GM12878 (cell line): ENCODE data around the gene NPW. TPM values are rescaled to one million over a fixed set of nuclear protein-coding genes. Genes with fewer than 3 reads are reported as not detected.

Experiments used
- DPF2 ChIP-seq: fragments of 450-650 bp; IDR thresholded peaks from 2 replicates; pipeline ENCODE4 v1.6.1; 2017; ENCODE audit warnings: mild to moderate bottlenecking
- HCFC1 ChIP-seq: fragments of 150-350 bp; IDR thresholded peaks from 2 replicates; pipeline ENCODE4 v1.6.1; 2014; ENCODE audit warnings: low read length
- HDAC2 ChIP-seq: fragments of 200-600 bp; sonication (generic); IDR thresholded peaks from 2 replicates; pipeline ENCODE4 v1.6.1; 2017
- IKZF1 ChIP-seq: fragments of 450-650 bp; conservative IDR thresholded peaks from 2 replicates; pipeline ENCODE4 v1.6.1; 2017; ENCODE audit warnings: antibody characterized with exemption, mild to moderate bottlenecking
- IKZF2 ChIP-seq, 2 experiments: fragments of 450-650 bp; IDR thresholded peaks; 2 replicates each; pipeline ENCODE4 v1.6.1; 2017; ENCODE audit warnings: mild to moderate bottlenecking in 2 of 2, moderate library complexity in 2 of 2
- KAT2A ChIP-seq: conservative IDR thresholded peaks from 2 replicates; pipeline ENCODE4 v1.6.1; 2011; ENCODE audit warnings: low read depth, low read length; ENCODE audit not compliant: control insufficient read depth
- KDM1A ChIP-seq: fragments of 200-600 bp; sonication (generic); IDR thresholded peaks from 2 replicates; pipeline ENCODE4 v1.6.1; 2016; ENCODE audit warnings: borderline replicate concordance
- KLF5 ChIP-seq: fragments of 450-650 bp; IDR thresholded peaks from 2 replicates; pipeline ENCODE4 v1.6.1; 2014; ENCODE audit warnings: mild to moderate bottlenecking; ENCODE audit not compliant: partially characterized antibody
- PAX8 ChIP-seq: fragments of 450-650 bp; IDR thresholded peaks from 2 replicates; pipeline ENCODE4 v1.6.1; 2017; ENCODE audit warnings: mild to moderate bottlenecking, moderate library complexity
- ZNF274 ChIP-seq: IDR thresholded peaks from one replicate; pipeline ENCODE4 v1.8.0; 2011; ENCODE audit not compliant: insufficient read length, insufficient read depth
- ZZZ3 ChIP-seq: IDR thresholded peaks from 2 replicates; pipeline ENCODE4 v1.6.1; 2011; ENCODE audit warnings: low read depth; ENCODE audit not compliant: control insufficient read depth, insufficient read length
- polyA plus RNA-seq, 11 experiments: library from polyadenylated mRNA; depleted of rRNA in 4 of 11; unstranded in 6 of 11; stranded (reverse) in 5 of 11; fragments of >200 nt; fragmentation: Nextera tagmentation in 4 of 11; fragmentation: Illumina TruSeq in 1 of 11; extraction: Ambion mirVana in 4 of 11; extraction: Trizol in 1 of 11; gene quantifications; 1 replicate in 1 of 11; 2 replicates in 10 of 11; pipeline versions ENCODE4 v1.2.1 to v1.2.3, GENCODE V29; 2011 to 2016; ENCODE audit warnings: inconsistent platforms in 2 of 11, missing spikeins in 2 of 11, low read depth in 1 of 11
- total RNA-seq, 4 experiments: library from RNA; depleted of rRNA in 3 of 4; stranded (reverse); fragments of >200 nt in 3 of 4; fragmentation: Illumina TruSeq in 1 of 4; extraction: Trizol in 1 of 4; gene quantifications; 2 replicates each; pipeline versions ENCODE4 v1.2.1 to v1.2.3, GENCODE V29; 2013 to 2021
- TF ChIP-seq, protein P1 (sequence below): fragments of 450-650 bp; IDR thresholded peaks from 2 replicates; pipeline ENCODE4 v1.6.1; 2018; ENCODE audit warnings: borderline replicate concordance, mild to moderate bottlenecking; ENCODE audit not compliant: partially characterized antibody
- TF ChIP-seq, protein P2 (sequence below): fragments of 150-350 bp; IDR thresholded peaks from 2 replicates; pipeline ENCODE4 v1.6.1; 2016; ENCODE audit warnings: low read depth, low read length
- TF ChIP-seq, protein P3 (sequence below): fragments of 450-650 bp; IDR thresholded peaks from 2 replicates; pipeline ENCODE4 v1.6.1; 2017; ENCODE audit warnings: mild to moderate bottlenecking, moderate library complexity
- TF ChIP-seq, protein P4 (sequence below): fragments of 450-650 bp; IDR thresholded peaks from 2 replicates; pipeline ENCODE4 v1.6.1; 2018; ENCODE audit warnings: mild to moderate bottlenecking, low read depth, moderate library complexity; ENCODE audit not compliant: partially characterized antibody

Gene NPW
- total and polyA plus RNA-seq, 10 of the 15 experiments (the other 5 are each of a cell fraction or from before 2014, with no cell fraction given) = 0.23 to 2.5 (median 0.98) TPM; not detected in 4

DNA sequence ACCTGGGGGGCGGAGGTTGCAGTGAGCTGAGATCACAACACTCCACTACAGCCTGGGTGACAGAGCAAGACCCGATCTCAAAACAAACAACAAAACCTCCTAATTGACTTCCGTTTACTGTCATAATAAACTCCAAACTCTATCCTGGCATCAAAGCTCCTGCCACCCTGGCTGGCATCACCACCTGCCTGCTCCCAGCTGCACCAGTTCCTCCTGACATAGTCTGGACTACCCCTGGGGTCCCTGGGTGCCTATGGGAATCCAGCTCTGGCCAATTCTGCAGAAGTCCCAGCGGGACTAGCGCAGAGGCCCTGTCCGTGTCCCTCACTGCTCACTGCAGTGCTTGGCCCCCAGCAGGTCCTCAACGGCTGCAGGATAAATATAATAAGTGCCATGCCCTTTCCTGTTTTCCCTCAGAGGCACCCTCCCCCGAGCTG, 27.3 kb downstream of the NPW start (continued):
- TF ChIP-seq, protein P1, sequence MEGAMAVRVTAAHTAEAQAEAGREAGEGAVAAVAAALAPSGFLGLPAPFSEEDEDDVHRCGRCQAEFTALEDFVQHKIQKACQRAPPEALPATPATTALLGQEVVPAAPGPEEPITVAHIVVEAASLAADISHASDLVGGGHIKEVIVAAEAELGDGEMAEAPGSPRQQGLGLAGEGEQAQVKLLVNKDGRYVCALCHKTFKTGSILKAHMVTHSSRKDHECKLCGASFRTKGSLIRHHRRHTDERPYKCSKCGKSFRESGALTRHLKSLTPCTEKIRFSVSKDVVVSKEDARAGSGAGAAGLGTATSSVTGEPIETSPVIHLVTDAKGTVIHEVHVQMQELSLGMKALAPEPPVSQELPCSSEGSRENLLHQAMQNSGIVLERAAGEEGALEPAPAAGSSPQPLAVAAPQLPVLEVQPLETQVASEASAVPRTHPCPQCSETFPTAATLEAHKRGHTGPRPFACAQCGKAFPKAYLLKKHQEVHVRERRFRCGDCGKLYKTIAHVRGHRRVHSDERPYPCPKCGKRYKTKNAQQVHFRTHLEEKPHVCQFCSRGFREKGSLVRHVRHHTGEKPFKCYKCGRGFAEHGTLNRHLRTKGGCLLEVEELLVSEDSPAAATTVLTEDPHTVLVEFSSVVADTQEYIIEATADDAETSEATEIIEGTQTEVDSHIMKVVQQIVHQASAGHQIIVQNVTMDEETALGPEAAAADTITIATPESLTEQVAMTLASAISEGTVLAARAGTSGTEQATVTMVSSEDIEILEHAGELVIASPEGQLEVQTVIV = no peak
- TF ChIP-seq DPF2 = no peak
- TF ChIP-seq, protein P2, sequence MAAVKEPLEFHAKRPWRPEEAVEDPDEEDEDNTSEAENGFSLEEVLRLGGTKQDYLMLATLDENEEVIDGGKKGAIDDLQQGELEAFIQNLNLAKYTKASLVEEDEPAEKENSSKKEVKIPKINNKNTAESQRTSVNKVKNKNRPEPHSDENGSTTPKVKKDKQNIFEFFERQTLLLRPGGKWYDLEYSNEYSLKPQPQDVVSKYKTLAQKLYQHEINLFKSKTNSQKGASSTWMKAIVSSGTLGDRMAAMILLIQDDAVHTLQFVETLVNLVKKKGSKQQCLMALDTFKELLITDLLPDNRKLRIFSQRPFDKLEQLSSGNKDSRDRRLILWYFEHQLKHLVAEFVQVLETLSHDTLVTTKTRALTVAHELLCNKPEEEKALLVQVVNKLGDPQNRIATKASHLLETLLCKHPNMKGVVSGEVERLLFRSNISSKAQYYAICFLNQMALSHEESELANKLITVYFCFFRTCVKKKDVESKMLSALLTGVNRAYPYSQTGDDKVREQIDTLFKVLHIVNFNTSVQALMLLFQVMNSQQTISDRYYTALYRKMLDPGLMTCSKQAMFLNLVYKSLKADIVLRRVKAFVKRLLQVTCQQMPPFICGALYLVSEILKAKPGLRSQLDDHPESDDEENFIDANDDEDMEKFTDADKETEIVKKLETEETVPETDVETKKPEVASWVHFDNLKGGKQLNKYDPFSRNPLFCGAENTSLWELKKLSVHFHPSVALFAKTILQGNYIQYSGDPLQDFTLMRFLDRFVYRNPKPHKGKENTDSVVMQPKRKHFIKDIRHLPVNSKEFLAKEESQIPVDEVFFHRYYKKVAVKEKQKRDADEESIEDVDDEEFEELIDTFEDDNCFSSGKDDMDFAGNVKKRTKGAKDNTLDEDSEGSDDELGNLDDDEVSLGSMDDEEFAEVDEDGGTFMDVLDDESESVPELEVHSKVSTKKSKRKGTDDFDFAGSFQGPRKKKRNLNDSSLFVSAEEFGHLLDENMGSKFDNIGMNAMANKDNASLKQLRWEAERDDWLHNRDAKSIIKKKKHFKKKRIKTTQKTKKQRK = no peak
- no peak for TF ChIP-seq HDAC2
- TF ChIP-seq IKZF1 = no peak
- TF ChIP-seq, protein P3, sequence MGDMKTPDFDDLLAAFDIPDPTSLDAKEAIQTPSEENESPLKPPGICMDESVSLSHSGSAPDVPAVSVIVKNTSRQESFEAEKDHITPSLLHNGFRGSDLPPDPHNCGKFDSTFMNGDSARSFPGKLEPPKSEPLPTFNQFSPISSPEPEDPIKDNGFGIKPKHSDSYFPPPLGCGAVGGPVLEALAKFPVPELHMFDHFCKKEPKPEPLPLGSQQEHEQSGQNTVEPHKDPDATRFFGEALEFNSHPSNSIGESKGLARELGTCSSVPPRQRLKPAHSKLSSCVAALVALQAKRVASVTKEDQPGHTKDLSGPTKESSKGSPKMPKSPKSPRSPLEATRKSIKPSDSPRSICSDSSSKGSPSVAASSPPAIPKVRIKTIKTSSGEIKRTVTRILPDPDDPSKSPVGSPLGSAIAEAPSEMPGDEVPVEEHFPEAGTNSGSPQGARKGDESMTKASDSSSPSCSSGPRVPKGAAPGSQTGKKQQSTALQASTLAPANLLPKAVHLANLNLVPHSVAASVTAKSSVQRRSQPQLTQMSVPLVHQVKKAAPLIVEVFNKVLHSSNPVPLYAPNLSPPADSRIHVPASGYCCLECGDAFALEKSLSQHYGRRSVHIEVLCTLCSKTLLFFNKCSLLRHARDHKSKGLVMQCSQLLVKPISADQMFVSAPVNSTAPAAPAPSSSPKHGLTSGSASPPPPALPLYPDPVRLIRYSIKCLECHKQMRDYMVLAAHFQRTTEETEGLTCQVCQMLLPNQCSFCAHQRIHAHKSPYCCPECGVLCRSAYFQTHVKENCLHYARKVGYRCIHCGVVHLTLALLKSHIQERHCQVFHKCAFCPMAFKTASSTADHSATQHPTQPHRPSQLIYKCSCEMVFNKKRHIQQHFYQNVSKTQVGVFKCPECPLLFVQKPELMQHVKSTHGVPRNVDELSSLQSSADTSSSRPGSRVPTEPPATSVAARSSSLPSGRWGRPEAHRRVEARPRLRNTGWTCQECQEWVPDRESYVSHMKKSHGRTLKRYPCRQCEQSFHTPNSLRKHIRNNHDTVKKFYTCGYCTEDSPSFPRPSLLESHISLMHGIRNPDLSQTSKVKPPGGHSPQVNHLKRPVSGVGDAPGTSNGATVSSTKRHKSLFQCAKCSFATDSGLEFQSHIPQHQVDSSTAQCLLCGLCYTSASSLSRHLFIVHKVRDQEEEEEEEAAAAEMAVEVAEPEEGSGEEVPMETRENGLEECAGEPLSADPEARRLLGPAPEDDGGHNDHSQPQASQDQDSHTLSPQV = no peak
- TF ChIP-seq ZZZ3 = no peak
- no peak for TF ChIP-seq PAX8
- TF ChIP-seq KAT2A = no peak
- TF ChIP-seq ZNF274 = no peak
- no peak for TF ChIP-seq KLF5
- TF ChIP-seq HCFC1 = no peak
- no peak for TF ChIP-seq IKZF2 (IDR thresholded peaks at IDR 0.05)
- TF ChIP-seq KDM1A = no peak
- TF ChIP-seq, protein P4, sequence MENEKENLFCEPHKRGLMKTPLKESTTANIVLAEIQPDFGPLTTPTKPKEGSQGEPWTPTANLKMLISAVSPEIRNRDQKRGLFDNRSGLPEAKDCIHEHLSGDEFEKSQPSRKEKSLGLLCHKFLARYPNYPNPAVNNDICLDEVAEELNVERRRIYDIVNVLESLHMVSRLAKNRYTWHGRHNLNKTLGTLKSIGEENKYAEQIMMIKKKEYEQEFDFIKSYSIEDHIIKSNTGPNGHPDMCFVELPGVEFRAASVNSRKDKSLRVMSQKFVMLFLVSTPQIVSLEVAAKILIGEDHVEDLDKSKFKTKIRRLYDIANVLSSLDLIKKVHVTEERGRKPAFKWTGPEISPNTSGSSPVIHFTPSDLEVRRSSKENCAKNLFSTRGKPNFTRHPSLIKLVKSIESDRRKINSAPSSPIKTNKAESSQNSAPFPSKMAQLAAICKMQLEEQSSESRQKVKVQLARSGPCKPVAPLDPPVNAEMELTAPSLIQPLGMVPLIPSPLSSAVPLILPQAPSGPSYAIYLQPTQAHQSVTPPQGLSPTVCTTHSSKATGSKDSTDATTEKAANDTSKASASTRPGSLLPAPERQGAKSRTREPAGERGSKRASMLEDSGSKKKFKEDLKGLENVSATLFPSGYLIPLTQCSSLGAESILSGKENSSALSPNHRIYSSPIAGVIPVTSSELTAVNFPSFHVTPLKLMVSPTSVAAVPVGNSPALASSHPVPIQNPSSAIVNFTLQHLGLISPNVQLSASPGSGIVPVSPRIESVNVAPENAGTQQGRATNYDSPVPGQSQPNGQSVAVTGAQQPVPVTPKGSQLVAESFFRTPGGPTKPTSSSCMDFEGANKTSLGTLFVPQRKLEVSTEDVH = no peak
